H9 (cell line): ENCODE measurements around the gene ZFP62. TPM values are rescaled to one million over a fixed set of nuclear protein-coding genes. Genes with fewer than 3 reads are reported as not detected.

Source experiments
- DNase-seq: peaks from one replicate; pipeline ENCODE4 v3.0.0-alpha.2; 2017
- H2AFZ ChIP-seq: one replicate; pipeline ENCODE4 v1.6.1; 2013; ENCODE audit warnings: mild to moderate bottlenecking, low read length, control low read depth, moderate library complexity
- H2AK5ac ChIP-seq: 2 replicates; pipeline ENCODE4 v1.6.1; 2013; ENCODE audit warnings: low read length, control low read depth, mixed read lengths; ENCODE audit not compliant: insufficient read length
- H2BK120ac ChIP-seq: one replicate; pipeline ENCODE4 v1.6.1; 2013; ENCODE audit warnings: low read depth, mild to moderate bottlenecking, low read length, control low read depth, inconsistent platforms; ENCODE audit not compliant: poor library complexity, severe bottlenecking
- H2BK12ac ChIP-seq: 2 replicates; pipeline ENCODE4 v1.6.1; 2013; ENCODE audit warnings: low read length, control low read depth, mixed read lengths, low read depth; ENCODE audit not compliant: insufficient read length
- H2BK15ac ChIP-seq: 2 replicates; pipeline ENCODE4 v1.6.1; 2013; ENCODE audit warnings: low read depth, low read length, control low read depth
- H2BK20ac ChIP-seq: one replicate; pipeline ENCODE4 v1.6.1; 2013; ENCODE audit warnings: low read depth, mild to moderate bottlenecking, low read length, control low read depth, inconsistent platforms; ENCODE audit not compliant: poor library complexity, severe bottlenecking
- H2BK5ac ChIP-seq: 2 replicates; pipeline ENCODE4 v1.6.1; 2013; ENCODE audit warnings: low read length, control low read depth, mixed read lengths; ENCODE audit not compliant: insufficient read length
- H3K14ac ChIP-seq: 2 replicates; pipeline ENCODE4 v1.6.1; 2013; ENCODE audit warnings: low read length, control low read depth; ENCODE audit not compliant: insufficient read depth
- H3K18ac ChIP-seq: 2 replicates; pipeline ENCODE4 v1.6.1; 2013; ENCODE audit warnings: low read depth, mild to moderate bottlenecking, mixed read lengths, low read length, control low read depth; ENCODE audit not compliant: insufficient read length
- H3K23ac ChIP-seq: 2 replicates; pipeline ENCODE4 v1.6.1; 2013; ENCODE audit warnings: low read length, control low read depth, mixed read lengths, low read depth; ENCODE audit not compliant: insufficient read length
- H3K23me2 ChIP-seq: 2 replicates; pipeline ENCODE4 v1.6.1; 2013; ENCODE audit warnings: low read depth, mild to moderate bottlenecking, mixed read lengths, low read length, control low read depth; ENCODE audit not compliant: insufficient read length, poor library complexity, severe bottlenecking
- H3K27ac ChIP-seq: 2 replicates; pipeline ENCODE4 v1.5.1; 2013; ENCODE audit warnings: low read length, control low read depth, mixed read lengths, low read depth; ENCODE audit not compliant: insufficient read length
- H3K27me3 ChIP-seq: 2 replicates; pipeline ENCODE4 v1.6.1; 2013; ENCODE audit warnings: low read length, control low read depth, inconsistent platforms; ENCODE audit not compliant: insufficient read depth
- H3K4ac ChIP-seq: 2 replicates; pipeline ENCODE4 v1.6.1; 2013; ENCODE audit warnings: low read depth, mild to moderate bottlenecking, control low read depth, inconsistent platforms, low read length, moderate library complexity
- H3K4me1 ChIP-seq: 2 replicates; pipeline ENCODE4 v1.6.1; 2013; ENCODE audit warnings: low read length, control low read depth, inconsistent platforms; ENCODE audit not compliant: insufficient read depth
- H3K4me2 ChIP-seq: 2 replicates; pipeline ENCODE4 v1.6.1; 2013; ENCODE audit warnings: low read length, control low read depth, mixed read lengths; ENCODE audit not compliant: insufficient read length, insufficient read depth
- H3K56ac ChIP-seq: 2 replicates; pipeline ENCODE4 v1.6.1; 2013; ENCODE audit warnings: low read depth, mild to moderate bottlenecking, mixed read lengths, low read length, control low read depth; ENCODE audit not compliant: insufficient read length
- H3K79me1 ChIP-seq: 2 replicates; pipeline ENCODE4 v1.6.1; 2013; ENCODE audit warnings: low read depth, mild to moderate bottlenecking, moderate library complexity, low read length, control low read depth, inconsistent platforms; ENCODE audit not compliant: insufficient read depth, poor library complexity, severe bottlenecking
- H3K79me2 ChIP-seq: 2 replicates; pipeline ENCODE4 v1.6.1; 2013; ENCODE audit warnings: low read length, control low read depth, inconsistent platforms; ENCODE audit not compliant: insufficient read depth
- H3K9ac ChIP-seq: 2 replicates; pipeline ENCODE4 v1.6.1; 2013; ENCODE audit warnings: low read length, control low read depth, mixed read lengths; ENCODE audit not compliant: insufficient read length; ENCODE audit errors: extremely low read depth
- H3K9me3 ChIP-seq: one replicate; pipeline ENCODE4 v1.6.1; 2013; ENCODE audit warnings: low read depth, low read length, inconsistent platforms; ENCODE audit not compliant: control insufficient read depth
- H3T11ph ChIP-seq: one replicate; pipeline ENCODE4 v1.6.1; 2013; ENCODE audit warnings: mild to moderate bottlenecking, low read length, control low read depth, inconsistent platforms
- H4K20me1 ChIP-seq: one replicate; pipeline ENCODE4 v1.6.1; 2013; ENCODE audit not compliant: control insufficient read depth, insufficient read length, insufficient read depth
- H4K5ac ChIP-seq: 2 replicates; pipeline ENCODE4 v1.6.1; 2013; ENCODE audit warnings: low read depth, mild to moderate bottlenecking, mixed read lengths, low read length, control low read depth; ENCODE audit not compliant: insufficient read length
- H4K8ac ChIP-seq: replicated peaks from 2 replicates; pipeline ENCODE4 v1.6.1; 2013; ENCODE audit warnings: low read length, control low read depth, mixed read lengths, low read depth; ENCODE audit not compliant: insufficient read length
- H4K91ac ChIP-seq: 2 replicates; pipeline ENCODE4 v1.6.1; 2013; ENCODE audit warnings: low read depth, mild to moderate bottlenecking, moderate library complexity, mixed read lengths, low read length, control low read depth; ENCODE audit not compliant: insufficient read length
- H3K27ac Mint-ChIP-seq, 3 experiments: 2 replicates in 2 of 3; 3 replicates in 1 of 3; pipeline ENCODE4 v1.8.0; 2020 to 2021; ENCODE audit warnings: mixed read lengths in 3 of 3, mild to moderate bottlenecking in 1 of 3, moderate library complexity in 1 of 3
- H3K27me3 Mint-ChIP-seq: 2 replicates; pipeline ENCODE4 v1.8.0; 2021; ENCODE audit warnings: low read depth, mild to moderate bottlenecking, moderate library complexity, mixed read lengths
- H3K36me3 Mint-ChIP-seq, 3 experiments: 2 replicates in 2 of 3; 3 replicates in 1 of 3; pipeline ENCODE4 v1.8.0; 2020 to 2021; ENCODE audit warnings: low read depth in 3 of 3, mixed read lengths in 3 of 3; ENCODE audit not compliant: insufficient read depth in 1 of 3
- H3K4me1 Mint-ChIP-seq, 2 experiments: 2 replicates each; pipeline ENCODE4 v1.8.0; 2020; ENCODE audit warnings: mixed read lengths in 2 of 2
- H3K4me3 Mint-ChIP-seq, 2 experiments: 2 replicates in 1 of 2; 3 replicates in 1 of 2; pipeline ENCODE4 v1.8.0; 2020 to 2021; ENCODE audit warnings: mild to moderate bottlenecking in 2 of 2, mixed read lengths in 2 of 2, moderate library complexity in 1 of 2
- H3K9me3 Mint-ChIP-seq, 2 experiments: 2 replicates in 1 of 2; 3 replicates in 1 of 2; pipeline ENCODE4 v1.8.0; 2020; ENCODE audit warnings: mild to moderate bottlenecking in 2 of 2, mixed read lengths in 2 of 2, moderate library complexity in 1 of 2
- WGBS: extraction: QIAGEN DNeasy Blood & Tissue Kit; methylation state at CpG from one replicate; pipeline ENCODE4 v1.1.7; 2013; ENCODE audit warnings: missing lambda C conversion rate, low lambda C conversion rate, mixed read lengths; ENCODE audit not compliant: insufficient read length; ENCODE audit errors: extremely low coverage; 5-methylcytosine and 5-hydroxymethylcytosine counted together
- total RNA-seq: library from RNA; stranded (reverse); gene quantifications from 2 replicates; pipeline ENCODE4 v1.2.1, GENCODE V29; 2021
- TF ChIP-seq, protein P1 (sequence below): fragments of 200-600 bp; sonication (generic); conservative IDR thresholded peaks from 3 replicates; pipeline ENCODE4 v1.8.0; 2021; ENCODE audit warnings: antibody characterized with exemption, mild to moderate bottlenecking

ZFP62 gene
- total RNA-seq, 1 experiment from 2014 or later: 16.2 TPM

GRCh38 chr5:180875860-180876426 is 14.9 kb upstream of the ZFP62 start:
- Histone ChIP-seq H3K79me2 (no peaks in the 10 kb centered on the region), H3T11ph (no peak overlapping the region), H2BK15ac (no peak overlapping the region), H2BK12ac (no peak overlapping the region), H2BK20ac (no peak overlapping the region), H4K20me1 (no peaks in the 10 kb centered on the region), H3K56ac (no peak overlapping the region), H2AFZ (no peak overlapping the region), H3K18ac (no peak overlapping the region), H3K4ac (no peak overlapping the region), H3K27ac (no peak overlapping the region), H4K91ac (no peak overlapping the region), H3K4me2 (no peak overlapping the region), H2BK120ac (no peak overlapping the region), H3K79me1 (no peaks in the 10 kb centered on the region), H3K9me3 (no peaks in the 10 kb centered on the region), H2AK5ac (no peak overlapping the region), H3K23ac (no peak overlapping the region), H3K27me3 (no peaks in the 10 kb centered on the region), H4K5ac (no peak overlapping the region), H4K8ac (no peak overlapping the region), H3K23me2 (no peaks in the 10 kb centered on the region), H3K9ac (no peak overlapping the region), H2BK5ac (no peak overlapping the region), H3K4me1 (no peaks in the 10 kb centered on the region; the same call in 1 of the 2 replicates), H3K14ac (no peak overlapping the region)
- no CpG with 5 or more reads among the region's 10 CpGs for WGBS
- TF ChIP-seq, protein P1, sequence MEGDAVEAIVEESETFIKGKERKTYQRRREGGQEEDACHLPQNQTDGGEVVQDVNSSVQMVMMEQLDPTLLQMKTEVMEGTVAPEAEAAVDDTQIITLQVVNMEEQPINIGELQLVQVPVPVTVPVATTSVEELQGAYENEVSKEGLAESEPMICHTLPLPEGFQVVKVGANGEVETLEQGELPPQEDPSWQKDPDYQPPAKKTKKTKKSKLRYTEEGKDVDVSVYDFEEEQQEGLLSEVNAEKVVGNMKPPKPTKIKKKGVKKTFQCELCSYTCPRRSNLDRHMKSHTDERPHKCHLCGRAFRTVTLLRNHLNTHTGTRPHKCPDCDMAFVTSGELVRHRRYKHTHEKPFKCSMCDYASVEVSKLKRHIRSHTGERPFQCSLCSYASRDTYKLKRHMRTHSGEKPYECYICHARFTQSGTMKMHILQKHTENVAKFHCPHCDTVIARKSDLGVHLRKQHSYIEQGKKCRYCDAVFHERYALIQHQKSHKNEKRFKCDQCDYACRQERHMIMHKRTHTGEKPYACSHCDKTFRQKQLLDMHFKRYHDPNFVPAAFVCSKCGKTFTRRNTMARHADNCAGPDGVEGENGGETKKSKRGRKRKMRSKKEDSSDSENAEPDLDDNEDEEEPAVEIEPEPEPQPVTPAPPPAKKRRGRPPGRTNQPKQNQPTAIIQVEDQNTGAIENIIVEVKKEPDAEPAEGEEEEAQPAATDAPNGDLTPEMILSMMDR: no peak
- Mint-ChIP-seq H3K4me1 (peaks cover 13 to 20% of the 10 kb centered on the region in 2 experiments), H3K9me3 (no peaks in the 10 kb centered on the region; a peak in 2 of 5 replicates), H3K36me3 (no peaks in the 10 kb centered on the region; a peak in 1 of 7 replicates), H3K4me3 (no peak overlapping the region), H3K27me3 (peaks cover 2% of the 10 kb centered on the region; the same call in 1 of the 2 replicates), H3K27ac (no peak overlapping the region)
- no peak for DNase-seq
